AG09319 (cell line): ENCODE data around the gene ARID1B.

ENCODE experiments used
- DNase-seq: peaks from one replicate; pipeline ENCODE4 v3.0.0-alpha.2; 2010; ENCODE audit warnings: low read depth; ENCODE audit errors: extremely low read depth
- CTCF ChIP-seq: IDR thresholded peaks from 2 replicates; pipeline ENCODE4 v1.5.1; 2011; ENCODE audit warnings: low read depth, mild to moderate bottlenecking, inconsistent platforms, low read length, moderate library complexity

Gene ARID1B

GRCh38 chr6:157097255-157097955 lies 320.2 kb downstream of the ARID1B start:
- no peak for TF ChIP-seq CTCF
- DNase-seq, result no peak

GRCh38 chr6:157098999-157099398 lies 321.8 kb downstream of the ARID1B start:
- no peak for TF ChIP-seq CTCF
- no peak for DNase-seq

GRCh38 chr6:157099912-157100593 lies 322.9 kb downstream of the ARID1B start:
- no peak for TF ChIP-seq CTCF
- no peak for DNase-seq

- no peak for TF ChIP-seq CTCF
- DNase-seq, result no peak
These were observed 324.0 kb downstream of the ARID1B start for GRCh38 chr6:157101166-157101565.

GRCh38 chr6:157104803-157105202 lies 327.6 kb downstream of the ARID1B start:
- TF ChIP-seq CTCF, result no peak
- DNase-seq, result no peak

GRCh38 chr6:157106487-157106886 lies 329.3 kb downstream of the ARID1B start:
- DNase-seq, result no peak
- TF ChIP-seq CTCF, result no peak

GRCh38 chr6:157107571-157107914 lies 330.4 kb downstream of the ARID1B start:
- DNase-seq, result no peak
- TF ChIP-seq CTCF, result no peak
